ACC112 (cell line): ENCODE measurements around the gene TANGO6.
"Not testable (repeated sequence)": the region's sequence is repeated elsewhere in the genome, so short reads cannot be mapped to it uniquely, and the experiment has no call there.

Source experiments
- H2AFZ ChIP-seq: fragments of 200-600 bp; sonication (generic); one replicate; pipeline ENCODE4 v1.6.0; 2017; ENCODE audit warnings: antibody characterized with exemption, low read length; ENCODE audit not compliant: unreplicated experiment
- H3K27ac ChIP-seq: fragments of 200-600 bp; sonication (generic); 2 replicates; pipeline ENCODE4 v1.5.1; 2014; ENCODE audit warnings: low read depth, mild to moderate bottlenecking, antibody characterized with exemption, low read length, moderate library complexity
- H3K27me3 ChIP-seq: fragments of 200-600 bp; sonication (generic); 2 replicates; pipeline ENCODE4 v1.6.1; 2014; ENCODE audit warnings: mild to moderate bottlenecking, antibody characterized with exemption, low read length, moderate library complexity, mixed read lengths; ENCODE audit not compliant: insufficient read depth
- H3K36me3 ChIP-seq: fragments of 200-600 bp; sonication (generic); 2 replicates; pipeline ENCODE4 v1.6.1; 2016; ENCODE audit warnings: mild to moderate bottlenecking, antibody characterized with exemption, low read length, moderate library complexity, mixed read lengths; ENCODE audit not compliant: insufficient read depth
- H3K4me1 ChIP-seq: fragments of 200-600 bp; sonication (generic); one replicate; pipeline ENCODE4 v1.6.1; 2016; ENCODE audit warnings: low read length, mixed read lengths; ENCODE audit not compliant: insufficient read depth, unreplicated experiment, control insufficient read depth
- H3K4me3 ChIP-seq: fragments of 200-600 bp; sonication (generic); 2 replicates; pipeline ENCODE4 v1.5.1; 2014; ENCODE audit warnings: mild to moderate bottlenecking, low read depth, low read length
- H3K79me2 ChIP-seq: fragments of 200-600 bp; sonication (generic); one replicate; pipeline ENCODE4 v1.6.0; 2016; ENCODE audit warnings: low read length; ENCODE audit not compliant: control insufficient read depth, unreplicated experiment, insufficient read depth

TANGO6 gene

GRCh38 chr16:69116906-69117305 lies 273.6 kb downstream of the TANGO6 start:
- peaks cover 32% of the 10 kb centered on the region for H3K36me3 ChIP-seq
- H3K4me3 ChIP-seq = no peak overlapping the region
- no peaks in the 10 kb centered on the region for H3K27me3 ChIP-seq
- no peak overlapping the region for H2AFZ ChIP-seq
- H3K4me1 ChIP-seq = no peaks in the 10 kb centered on the region
- peaks cover 3% of the 10 kb centered on the region for H3K79me2 ChIP-seq
- no peak overlapping the region for H3K27ac ChIP-seq

- H3K36me3 ChIP-seq = peaks cover 35% of the 10 kb centered on the region
- H3K79me2 ChIP-seq = peaks cover 9% of the 10 kb centered on the region
- no peaks in the 10 kb centered on the region for H3K4me1 ChIP-seq
- no peak overlapping the region for H2AFZ ChIP-seq
- no peak overlapping the region for H3K27ac ChIP-seq
- no peaks in the 10 kb centered on the region for H3K27me3 ChIP-seq
- no peak overlapping the region for H3K4me3 ChIP-seq
These were observed 275.1 kb downstream of the TANGO6 start for GRCh38 chr16:69118468-69118867.

- Histone ChIP-seq H3K4me1 (no peaks in the 10 kb centered on the region), H3K27me3 (no peaks in the 10 kb centered on the region), H3K36me3 (peaks cover 35% of the 10 kb centered on the region), H3K4me3 (no peak overlapping the region), H3K79me2 (peaks cover 12% of the 10 kb centered on the region), H2AFZ (no peak overlapping the region), H3K27ac (no peak overlapping the region)
These were observed 275.7 kb downstream of the TANGO6 start for GRCh38 chr16:69118994-69119393.

GRCh38 chr16:69119536-69119935 lies 276.2 kb downstream of the TANGO6 start:
- H3K27ac ChIP-seq = no peak overlapping the region
- no peak overlapping the region for H3K4me3 ChIP-seq
- H2AFZ ChIP-seq = no peak overlapping the region
- peaks cover 35% of the 10 kb centered on the region for H3K36me3 ChIP-seq
- peaks cover 16% of the 10 kb centered on the region for H3K79me2 ChIP-seq
- no peaks in the 10 kb centered on the region for H3K27me3 ChIP-seq
- no peaks in the 10 kb centered on the region for H3K4me1 ChIP-seq

GRCh38 chr16:69120096-69120664 lies 276.8 kb downstream of the TANGO6 start:
- Histone ChIP-seq H3K4me3 (no peak overlapping the region), H2AFZ (no peak overlapping the region), H3K27ac (no peak overlapping the region), H3K79me2 (peaks cover 22% of the 10 kb centered on the region), H3K4me1 (no peaks in the 10 kb centered on the region), H3K27me3 (no peaks in the 10 kb centered on the region), H3K36me3 (peaks cover 35% of the 10 kb centered on the region)

- Histone ChIP-seq H3K27me3 (no peaks in the 10 kb centered on the region), H3K79me2 (peaks cover 56% of the 10 kb centered on the region), H3K27ac (no peak overlapping the region), H2AFZ (no peak overlapping the region), H3K36me3 (peaks cover 10% of the 10 kb centered on the region; the same call in 1 of the 2 replicates), H3K4me1 (no peaks in the 10 kb centered on the region), H3K4me3 (no peak overlapping the region)
These were observed 280.6 kb downstream of the TANGO6 start for GRCh38 chr16:69123910-69124309.

- H3K4me3 ChIP-seq, H3K36me3 ChIP-seq: not testable (repeated sequence)
- peaks cover 59% of the 10 kb centered on the region for H3K79me2 ChIP-seq
These were observed 281.1 kb downstream of the TANGO6 start for GRCh38 chr16:69124406-69124805.

GRCh38 chr16:69124961-69125360 lies 281.6 kb downstream of the TANGO6 start:
- not testable (repeated sequence) for H3K4me1 ChIP-seq, H3K27me3 ChIP-seq, H3K36me3 ChIP-seq, H2AFZ ChIP-seq, H3K27ac ChIP-seq, H3K4me3 ChIP-seq
- peaks cover 65% of the 10 kb centered on the region for H3K79me2 ChIP-seq

More at GRCh38 chr16:69124406-69124805, 281.1 kb downstream of the TANGO6 start:
- not testable (repeated sequence) for H3K27ac ChIP-seq, H2AFZ ChIP-seq, H3K4me1 ChIP-seq, H3K27me3 ChIP-seq

GRCh38 chr16:69126221-69126620 lies 282.9 kb downstream of the TANGO6 start:
- H3K79me2 ChIP-seq = peaks cover 75% of the 10 kb centered on the region

GRCh38 chr16:69126801-69127200 lies 283.5 kb downstream of the TANGO6 start:
- not testable (repeated sequence) for H3K27ac ChIP-seq, H3K36me3 ChIP-seq, H3K4me3 ChIP-seq, H3K27me3 ChIP-seq, H2AFZ ChIP-seq
- H3K79me2 ChIP-seq = peaks cover 81% of the 10 kb centered on the region
- H3K4me1 ChIP-seq = peaks cover 17% of the 10 kb centered on the region

More at GRCh38 chr16:69126221-69126620, 282.9 kb downstream of the TANGO6 start:
- Histone ChIP-seq H3K36me3 (peaks cover 2% of the 10 kb centered on the region; the same call in 1 of the 2 replicates), H3K4me3 (no peak overlapping the region), H3K27me3 (no peaks in the 10 kb centered on the region), H2AFZ (no peak overlapping the region), H3K27ac (no peak overlapping the region), H3K4me1 (peaks cover 17% of the 10 kb centered on the region)

- Histone ChIP-seq H3K79me2 (peaks cover 88% of the 10 kb centered on the region), H3K27me3 (no peaks in the 10 kb centered on the region), H2AFZ (no peak overlapping the region), H3K4me3 (no peak overlapping the region), H3K4me1 (peaks cover 17% of the 10 kb centered on the region), H3K36me3 (no peaks in the 10 kb centered on the region; the same call in 1 of the 2 replicates), H3K27ac (no peak overlapping the region)
These were observed 284.7 kb downstream of the TANGO6 start for GRCh38 chr16:69127966-69128510.
